GM12872 (cell line): ENCODE results near the gene LPCAT2.

Experiments
- CTCF ChIP-seq: IDR thresholded peaks from 3 replicates; pipeline ENCODE4 v1.5.1; 2011; ENCODE audit warnings: low read depth, mild to moderate bottlenecking, low read length, moderate library complexity; ENCODE audit not compliant: insufficient read depth

The LPCAT2 gene

GRCh38 chr16:55508941-55509931 lies at the start of gene LPCAT2:
LPCAT2 (plus strand) TSS chr16:55509072; CDS start chr16:55509182, 110 bp downstream.
- TF ChIP-seq CTCF = no peak

GRCh38 chr16:55462241-55462640 lies 46.6 kb upstream of the LPCAT2 start:
- no peak for TF ChIP-seq CTCF

GRCh38 chr16:55464375-55464774 lies 44.5 kb upstream of the LPCAT2 start:
- TF ChIP-seq CTCF = no peak

- peak; percentile 99 for TF ChIP-seq CTCF
These were observed 43.6 kb upstream of the LPCAT2 start for GRCh38 chr16:55465077-55465896.

- no peak for TF ChIP-seq CTCF
These were observed 42.7 kb upstream of the LPCAT2 start for GRCh38 chr16:55466209-55466608.

GRCh38 chr16:55467898-55468297 lies 41.0 kb upstream of the LPCAT2 start:
- no peak for TF ChIP-seq CTCF

- no peak for TF ChIP-seq CTCF
These were observed 40.4 kb upstream of the LPCAT2 start for GRCh38 chr16:55468352-55468990.
